Head of caudate nucleus (tissue), 42 donors: Measurements from ENCODE around the gene GSDMA.
A peak's percentile ranks its signal among the peaks of the same experiment; 100 is the strongest.

Experiments used
- DNase-seq, 42 donors: peaks; one replicate each; pipeline versions ENCODE4 v3.0.0 to v3.0.0-alpha.2; 2020 to 2021; ENCODE audit warnings: mixed read lengths in 7 of 42
- intact Hi-C: fragments of 100-400 bp; cut with DNase I; formaldehyde crosslinking; loops from one replicate; pipeline ENCODE4 v1.15.0; 2022

Gene GSDMA

DNA sequence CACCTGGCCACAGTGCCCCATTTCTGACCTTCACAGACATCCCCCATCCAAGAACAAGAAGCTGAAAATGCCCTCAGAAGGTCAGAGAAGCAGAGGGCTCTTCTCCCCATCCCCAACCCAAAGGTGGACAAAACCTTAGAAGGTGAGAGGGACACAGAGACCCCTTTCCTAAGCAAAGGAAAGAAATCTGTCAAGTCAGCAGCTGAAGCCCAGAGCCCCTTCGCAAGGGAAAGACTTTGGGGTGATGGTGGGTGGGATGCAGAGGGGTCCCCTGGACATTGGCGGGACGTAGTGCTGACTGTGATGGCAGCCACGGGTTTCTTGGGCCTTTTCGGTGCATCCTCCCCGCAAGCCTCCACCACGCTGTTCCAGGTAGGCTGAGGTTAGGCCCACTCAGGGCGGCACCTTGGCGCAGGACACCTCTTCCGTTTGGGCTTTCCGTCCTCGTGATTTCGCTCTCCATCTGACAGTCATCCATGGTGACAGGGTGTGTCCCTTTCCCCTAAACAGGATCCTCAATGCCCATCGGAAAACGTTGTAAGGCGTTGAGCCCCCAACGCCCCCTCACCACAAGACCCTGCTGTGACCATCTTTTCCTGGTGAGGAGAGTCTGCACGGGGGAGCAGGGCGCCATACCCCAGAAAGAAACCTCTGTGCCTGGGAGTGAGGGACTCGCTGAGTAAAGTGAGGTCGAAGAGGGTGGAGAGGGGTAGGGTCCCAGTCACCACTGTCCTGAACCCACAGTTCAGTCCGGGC is 10.7 kb upstream of the GSDMA start:
- no peak for DNase-seq
- intact Hi-C loops = loop anchor here (2.0 kb wide), 1 partner anchor 25 kb away; the partner anchor contains the start of genes LRRC3C and ORMDL3

DNA sequence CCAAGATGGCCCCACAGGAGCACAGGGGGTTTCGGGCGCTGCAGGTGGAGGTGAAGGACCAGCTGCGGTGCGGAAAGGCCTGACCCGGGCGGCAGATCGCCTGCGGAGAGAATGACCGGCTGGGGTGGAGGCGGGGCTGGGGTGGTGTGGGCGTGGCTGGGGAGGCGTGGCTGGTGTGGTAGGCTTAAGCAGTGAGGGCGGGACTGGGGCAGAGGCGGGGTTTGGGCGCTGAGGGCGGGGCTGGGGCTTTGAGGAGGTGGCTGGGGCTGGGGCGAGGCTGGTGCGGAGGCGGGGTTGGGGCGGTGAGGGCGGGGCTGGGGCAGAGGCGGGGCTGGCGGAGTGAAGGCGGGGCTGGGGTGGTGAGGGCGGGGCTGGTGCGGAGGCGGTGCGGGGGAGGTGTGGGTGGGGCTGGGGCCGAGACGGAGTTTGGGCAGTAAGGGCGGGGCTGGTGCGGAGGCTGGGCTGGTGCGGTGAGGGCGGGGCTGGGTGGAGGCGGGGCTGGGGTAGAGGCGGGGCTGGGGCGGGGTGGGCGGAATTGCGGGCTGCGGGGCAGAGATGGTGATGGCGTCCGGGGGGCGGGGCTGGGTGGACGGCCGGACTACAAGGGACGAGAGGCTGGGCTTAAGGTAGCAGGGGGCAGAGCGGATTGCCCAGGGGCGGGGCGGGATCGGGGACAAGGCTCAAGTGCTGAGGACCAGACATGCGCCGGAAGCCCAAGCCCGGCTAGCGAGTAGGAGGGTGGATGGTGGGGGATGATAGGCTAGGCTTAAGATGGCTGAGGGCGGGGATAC is 9.9 kb upstream of the GSDMA start:
- intact Hi-C loops = loop anchor here (2.0 kb wide), 1 partner anchor 26 kb away; the partner anchor contains the start of genes LRRC3C and ORMDL3
- DNase-seq = peak; percentile 87 to 98 (median 95)

DNA sequence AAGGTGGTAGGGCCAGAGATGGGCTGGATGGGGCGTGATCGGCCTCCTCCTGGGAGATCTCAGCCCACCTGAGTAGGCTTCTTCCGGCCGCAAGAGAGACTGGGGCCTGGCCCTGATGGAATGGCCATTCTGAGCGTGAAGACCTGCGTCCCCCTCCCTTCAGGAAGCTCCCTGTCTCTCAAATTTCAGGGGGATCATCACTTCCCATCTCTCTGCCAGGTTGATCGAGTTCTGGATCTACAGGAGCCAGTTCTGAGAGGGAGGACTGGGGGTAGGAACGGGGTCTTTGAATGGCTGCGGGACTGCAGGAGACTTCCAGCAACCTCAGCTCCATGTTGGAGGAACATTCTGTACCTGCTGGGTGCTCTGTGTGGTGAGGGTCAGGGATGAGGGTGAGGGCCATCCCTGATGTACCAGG is 9.3 kb upstream of the GSDMA start:
- intact Hi-C loops = loop anchor here (2.0 kb wide), 1 partner anchor 27 kb away; the partner anchor contains the start of genes LRRC3C and ORMDL3
- DNase-seq = no peak

DNA sequence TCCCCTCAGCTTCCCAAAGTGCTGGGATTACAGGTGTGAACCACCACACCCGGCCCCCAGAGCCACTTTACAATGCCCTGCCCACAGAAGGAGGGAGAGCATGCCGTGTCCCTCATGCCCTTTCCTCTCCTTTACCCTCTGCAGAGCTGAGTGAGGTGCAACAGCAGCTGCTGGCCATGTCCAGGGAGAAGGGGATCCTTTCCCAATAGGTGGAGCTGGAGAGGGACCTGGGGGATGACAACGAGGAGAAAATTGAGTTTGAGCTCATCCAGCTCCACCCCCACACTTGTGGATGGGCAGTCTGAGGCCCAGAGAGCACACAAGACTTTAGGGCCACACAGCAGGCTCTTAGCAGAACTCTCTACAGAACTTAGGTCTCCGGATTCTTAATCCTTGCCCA is 7.9 kb upstream of the GSDMA start:
- intact Hi-C loops = no loop called here
- no peak for DNase-seq

DNA sequence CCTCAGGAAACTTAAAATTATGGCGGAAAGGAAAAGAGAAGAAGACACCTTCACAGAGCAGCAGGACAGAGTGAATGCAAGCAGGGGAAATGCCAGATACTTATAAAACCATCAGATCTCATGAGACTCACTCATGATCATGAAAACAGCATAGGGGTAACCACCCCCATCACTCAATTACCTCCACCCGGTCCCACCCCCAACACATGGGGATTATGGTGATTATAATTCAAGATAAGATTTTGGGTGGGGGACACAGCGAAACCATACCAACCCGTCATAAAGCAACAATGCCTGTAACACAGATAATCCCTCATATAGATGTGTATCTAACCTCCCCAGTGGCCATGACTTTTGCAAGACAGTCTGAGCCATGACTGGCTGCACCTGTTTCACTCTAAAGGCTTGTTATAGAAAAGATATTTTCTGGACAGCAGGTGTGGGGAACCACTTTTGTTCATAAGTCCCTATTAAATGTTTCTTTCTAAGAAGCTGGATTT is 7.0 kb upstream of the GSDMA start:
- intact Hi-C loops = no loop called here

DNA sequence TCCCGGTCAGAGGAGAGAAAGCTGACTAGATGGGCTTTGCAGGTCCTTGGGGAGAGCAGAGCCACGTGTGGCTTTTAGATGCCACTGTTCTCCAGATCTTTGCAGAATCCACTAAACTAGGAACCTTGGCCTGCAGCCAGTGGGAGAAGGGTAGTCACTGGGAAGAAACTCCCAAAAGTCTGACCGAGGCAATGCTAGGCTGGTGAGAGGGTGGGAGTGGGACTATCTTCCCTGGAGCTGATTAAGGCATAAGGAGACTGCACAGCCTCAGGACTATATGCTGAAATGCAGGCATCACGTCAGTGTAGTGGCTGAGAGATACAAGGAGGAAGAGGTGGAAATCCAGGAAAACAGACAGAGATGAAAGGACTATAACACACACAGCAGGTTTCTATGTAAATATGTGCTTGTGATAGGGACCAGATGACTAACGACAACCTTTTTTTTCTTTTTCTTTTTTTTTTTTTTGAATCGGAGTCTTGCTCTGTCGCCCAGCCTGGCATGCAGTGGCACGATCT is 2.2 kb upstream of the GSDMA start:
- intact Hi-C loops = no loop called here
- DNase-seq = no peak

More for the DNA sequence above, 7.0 kb upstream of the GSDMA start:
- no peak for DNase-seq

DNA sequence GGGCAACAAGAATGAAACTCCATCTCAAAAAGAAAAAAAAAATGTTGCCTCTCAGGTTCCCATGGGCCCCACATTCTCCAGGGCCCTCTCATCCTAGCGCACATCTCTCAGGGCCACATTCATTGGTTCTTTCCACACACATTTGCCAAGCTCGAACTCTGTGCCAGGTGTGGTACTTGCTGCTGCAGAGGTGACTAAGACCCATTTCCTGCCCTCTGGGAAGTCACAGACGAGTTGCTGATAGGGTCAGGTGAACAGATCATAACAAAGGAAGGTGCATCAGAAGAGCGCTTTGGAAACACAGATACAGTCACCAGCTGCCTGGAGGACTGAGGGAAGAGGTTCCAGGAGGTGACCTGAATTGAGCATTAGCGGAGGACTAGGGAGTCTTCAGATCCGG is 1.0 kb downstream of the GSDMA start:
- intact Hi-C loops = no loop called here
- DNase-seq = no peak

DNA sequence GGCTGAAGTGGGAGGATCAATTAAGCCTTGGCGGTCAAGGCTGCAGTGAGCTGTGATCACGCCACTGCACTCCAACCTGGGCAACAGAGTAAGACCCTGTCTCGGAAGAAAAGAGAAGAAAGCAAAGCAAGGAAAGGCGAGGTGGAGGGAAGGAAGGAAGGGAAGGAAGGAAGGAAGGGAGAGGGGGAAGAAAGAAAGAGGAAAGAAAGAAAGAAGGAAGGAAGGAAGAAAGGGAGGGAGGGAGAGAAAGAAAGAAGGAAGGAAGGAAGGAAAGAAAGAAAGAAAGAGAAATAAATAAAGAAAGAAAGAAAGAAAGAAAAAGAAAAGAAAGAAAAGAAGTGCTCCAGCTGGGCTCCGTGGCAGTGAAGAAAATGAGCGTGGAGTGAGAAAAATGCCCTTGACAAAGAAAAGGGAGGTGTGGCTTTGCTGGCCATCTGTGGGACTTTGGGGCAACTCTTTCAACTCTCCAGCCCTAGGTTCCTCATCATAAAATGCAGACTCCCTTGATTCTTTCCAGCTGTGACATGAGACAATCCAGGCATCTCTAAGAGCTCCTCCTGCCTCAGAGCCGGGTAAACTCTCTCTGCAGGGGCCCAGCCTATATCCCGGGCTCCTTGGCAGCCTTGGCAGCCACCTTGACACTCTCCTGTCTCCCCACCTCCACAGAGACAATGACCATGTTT is 2.4 kb downstream of the GSDMA start:
- intact Hi-C loops = no loop called here
- DNase-seq = no peak

DNA sequence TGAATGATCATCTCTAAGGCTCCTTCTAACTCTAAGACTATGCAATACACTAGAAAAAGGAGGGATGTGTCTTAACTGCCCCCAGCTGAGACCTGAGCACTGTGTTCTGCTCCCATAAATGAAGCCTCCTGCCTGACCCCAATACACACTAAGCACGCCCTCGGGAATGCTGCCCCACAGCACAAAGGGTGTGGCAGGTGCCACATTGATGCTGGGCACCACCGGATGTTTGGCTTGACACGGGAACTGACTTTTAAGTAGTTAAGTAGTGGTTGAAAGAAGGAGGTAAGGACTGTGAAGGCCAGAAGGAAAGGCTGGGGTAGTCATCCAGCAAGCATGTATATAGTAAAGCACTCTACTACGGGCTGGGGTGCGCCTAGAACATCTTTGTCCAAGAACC is 4.0 kb downstream of the GSDMA start:
- intact Hi-C loops = no loop called here
- no peak for DNase-seq

DNA sequence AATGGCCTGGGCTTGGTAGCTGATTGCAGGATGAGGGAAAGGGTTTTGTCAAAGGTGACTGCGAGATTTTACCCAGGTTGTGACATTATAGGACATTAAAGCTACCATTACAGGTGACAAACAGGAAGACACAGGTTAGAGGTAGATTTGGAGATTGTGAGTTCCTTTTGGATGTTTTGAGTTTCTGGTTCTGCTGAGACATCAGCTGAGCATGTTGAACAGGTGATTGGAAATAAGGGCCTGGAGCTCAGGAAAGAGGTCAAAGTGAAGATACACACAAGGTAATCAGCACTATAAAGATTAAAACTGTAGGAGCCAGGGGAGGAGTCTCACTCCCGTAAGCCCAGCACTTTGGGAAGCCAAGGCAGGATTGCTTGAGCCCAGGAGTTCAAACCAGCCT is 6.0 kb downstream of the GSDMA start:
- intact Hi-C loops = no loop called here
- DNase-seq = no peak

DNA sequence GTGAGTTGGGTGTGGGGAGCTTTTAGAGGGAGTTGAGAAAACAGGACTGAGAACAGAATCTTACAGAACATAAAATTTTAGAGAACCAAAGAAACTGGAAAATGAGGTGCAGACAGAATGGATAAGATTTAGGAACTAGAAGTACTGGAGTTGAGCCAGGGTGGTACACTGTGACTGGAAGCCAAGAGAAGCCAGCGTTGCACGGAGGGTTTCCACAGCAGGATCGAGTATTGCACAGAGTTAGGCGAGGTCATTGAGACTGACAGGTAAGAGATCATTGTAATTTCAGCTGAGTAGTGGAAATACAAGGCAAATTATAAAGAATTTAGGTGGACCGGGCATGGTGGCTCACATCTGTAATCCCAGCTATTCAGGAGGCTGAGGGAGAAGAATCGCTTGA is 6.6 kb downstream of the GSDMA start:
- intact Hi-C loops = no loop called here
- no peak for DNase-seq

DNA sequence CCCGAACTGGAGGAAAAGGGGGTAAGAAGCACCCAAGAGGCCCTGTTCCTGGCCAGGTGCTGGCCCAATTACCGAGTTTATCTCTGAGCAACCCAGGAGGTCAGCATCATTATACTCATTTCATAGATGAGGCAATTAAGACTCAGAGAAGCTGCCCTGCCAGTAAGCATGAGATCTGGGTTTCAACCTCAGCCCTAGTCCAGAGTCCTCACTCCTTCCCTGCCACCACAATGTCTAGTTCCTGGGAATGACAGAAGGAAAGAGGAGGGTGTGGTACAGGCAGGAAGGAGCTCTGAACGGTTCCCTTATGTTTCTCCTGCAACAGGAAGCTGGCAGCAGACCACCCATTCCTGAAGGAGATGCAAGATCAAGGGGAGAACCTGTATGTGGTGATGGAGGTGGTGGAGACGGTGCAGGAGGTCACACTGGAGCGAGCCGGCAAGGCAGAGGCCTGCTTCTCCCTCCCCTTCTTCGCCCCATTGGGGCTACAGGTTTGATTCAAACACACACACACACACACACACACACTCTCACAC is 7.4 kb downstream of the GSDMA start:
- intact Hi-C loops = no loop called here
- DNase-seq = no peak

DNA sequence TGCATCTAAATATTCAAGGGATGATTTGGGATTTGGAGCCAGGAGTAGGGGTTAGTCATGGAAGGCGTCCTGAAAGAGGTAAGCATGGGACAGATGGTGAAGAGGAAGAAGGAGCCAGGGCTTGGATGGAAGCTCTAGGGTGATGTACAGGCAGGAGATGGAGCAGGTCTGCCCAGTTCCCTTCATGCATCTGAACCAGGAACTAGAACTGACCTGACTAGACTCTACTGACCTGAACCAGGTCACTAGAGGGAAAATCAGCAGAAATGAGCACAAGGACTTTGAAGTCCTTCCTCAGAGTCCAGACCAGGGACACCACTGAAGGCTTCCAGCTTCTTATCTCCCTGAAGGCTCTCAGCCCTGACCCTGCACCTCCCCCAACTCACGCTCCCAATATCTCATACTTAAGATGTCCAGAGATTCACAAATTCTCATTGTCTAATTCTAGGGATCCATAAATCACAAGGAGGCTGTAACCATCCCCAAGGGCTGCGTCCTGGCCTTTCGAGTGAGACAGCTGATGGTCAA is 8.3 kb downstream of the GSDMA start:
- intact Hi-C loops = no loop called here
- DNase-seq = no peak

DNA sequence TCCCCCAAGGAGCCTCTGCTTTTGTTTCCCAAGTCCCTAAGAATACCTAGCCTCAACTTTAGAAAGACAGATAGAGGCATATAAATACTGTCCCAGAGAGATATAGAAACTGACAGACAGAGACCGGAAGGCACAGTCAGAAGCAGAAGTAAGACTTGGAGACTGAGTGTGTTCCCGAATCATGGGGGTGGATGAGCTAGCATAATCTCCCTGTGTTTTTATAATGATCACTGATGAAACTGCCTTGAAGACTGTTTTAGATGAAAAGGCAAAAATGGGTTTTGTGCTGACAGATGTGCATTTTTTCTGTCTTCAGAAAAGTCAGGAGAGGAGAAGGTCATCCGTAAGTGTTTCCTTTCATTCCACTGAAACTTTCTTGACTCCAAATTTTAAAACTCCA is 9.5 kb downstream of the GSDMA start:
- intact Hi-C loops = no loop called here
- DNase-seq = peak in 9 of 42 donors; percentile 9 to 70 (median 25)

DNA sequence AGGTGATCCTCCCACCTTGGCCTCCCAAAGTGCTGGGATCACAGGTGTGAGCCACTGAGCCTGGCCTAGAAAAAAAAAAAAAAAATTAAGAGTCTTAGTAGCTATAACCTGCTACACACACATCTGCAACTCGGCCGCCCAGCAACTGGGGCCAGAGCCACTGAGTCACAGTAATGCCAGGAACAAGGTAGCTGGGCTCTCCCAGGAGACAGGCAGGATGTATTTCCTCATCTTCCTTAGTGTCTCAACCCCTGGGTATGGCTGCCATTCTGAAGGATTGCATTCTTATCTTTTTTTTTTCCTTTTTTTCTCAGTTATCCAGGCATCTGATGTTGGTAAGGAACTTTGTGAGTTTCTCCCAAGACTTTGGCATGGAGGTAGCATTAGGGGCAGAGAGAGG is 10.7 kb downstream of the GSDMA start:
- intact Hi-C loops = no loop called here
- DNase-seq = no peak

DNA sequence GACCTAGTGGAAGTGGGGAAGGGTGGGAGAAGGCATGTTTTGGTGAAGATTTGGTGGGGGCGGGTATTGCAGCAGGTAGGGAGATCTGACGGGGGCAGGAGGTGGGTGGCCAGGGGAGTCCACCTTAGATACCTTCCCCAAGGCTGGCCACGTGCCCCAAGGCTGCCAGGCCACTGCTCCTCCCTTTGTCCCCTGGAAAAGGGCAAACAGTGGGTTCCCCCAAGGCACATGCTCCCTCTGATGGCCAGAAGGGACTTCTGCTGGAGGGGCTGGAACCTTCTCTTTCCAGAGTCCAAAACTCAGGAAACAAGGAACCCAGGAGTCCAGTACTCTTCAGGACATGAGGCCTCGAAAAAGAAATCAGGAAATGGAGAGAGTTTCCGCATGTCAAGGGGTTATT is 11.6 kb downstream of the GSDMA start:
- intact Hi-C loops = no loop called here
- no peak for DNase-seq

DNA sequence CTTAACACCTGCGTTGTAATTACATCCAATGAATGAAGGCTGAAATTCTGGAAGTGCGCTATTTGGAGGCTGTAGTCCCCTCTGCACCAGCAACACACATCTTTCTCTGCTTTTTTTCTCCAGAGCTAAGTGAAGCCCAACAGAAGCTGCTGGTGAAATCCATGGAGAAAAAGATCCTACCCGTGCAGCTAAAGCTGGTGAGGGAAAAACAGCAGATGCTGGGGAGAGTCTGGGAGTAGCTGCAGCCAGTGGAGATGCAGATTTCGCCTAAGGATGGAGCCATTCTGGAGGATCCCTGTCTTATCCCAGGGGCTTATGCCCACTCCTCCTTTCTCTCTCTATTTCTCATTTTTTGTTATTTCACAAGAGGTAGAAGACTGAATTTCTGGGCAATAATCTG is 13.0 kb downstream of the GSDMA start:
- DNase-seq = no peak
- intact Hi-C loops = no loop called here

DNA sequence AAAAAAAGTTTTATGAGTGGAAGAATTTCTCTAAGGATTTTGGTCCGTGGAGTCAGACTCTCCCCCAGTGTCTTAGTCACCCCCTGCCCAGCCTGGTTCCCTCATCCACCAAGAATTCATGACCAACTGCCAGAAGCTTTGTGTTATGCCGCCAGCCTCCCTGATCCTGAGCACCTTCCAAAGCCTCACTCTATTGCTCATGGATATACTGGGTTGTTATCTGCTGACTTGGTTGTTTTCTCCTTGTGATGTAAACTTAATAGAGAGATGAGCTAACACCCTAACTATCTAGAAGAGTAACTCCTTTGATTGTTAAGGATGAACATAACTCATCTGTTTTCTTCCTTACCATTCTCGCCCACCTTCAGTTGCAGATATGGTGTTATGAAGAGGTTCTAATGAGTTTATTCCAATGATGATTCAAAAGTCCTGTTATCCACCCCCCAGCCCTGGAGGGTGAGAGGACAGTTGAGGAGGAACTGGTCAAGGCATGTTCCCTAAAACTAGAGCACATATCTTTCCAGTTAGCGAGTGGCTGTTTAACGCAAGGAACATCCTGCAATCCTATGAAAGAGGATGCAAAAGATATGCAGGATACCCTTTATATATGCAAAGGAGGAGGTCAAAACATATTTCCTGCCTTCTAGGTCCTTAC is 16.3 kb downstream of the GSDMA start:
- intact Hi-C loops = no loop called here
- no peak for DNase-seq
